ENCODE measurements around the gene TMEM184B.

Gene TMEM184B

GRCh38 chr22:38291201-38291777 is 18.5 kb upstream of the TMEM184B start:
- no peak overlapping the region for H3K27ac ChIP-seq (ENCODE audit: low read depth, low read length)

GRCh38 chr22:38290347-38290746 is 17.5 kb upstream of the TMEM184B start:
- Histone ChIP-seq H3K9me3 (ENCODE audit: control insufficient read depth, insufficient read depth, low read depth, low read length) (no peaks in the 10 kb centered on the region), H3K4me1 (ENCODE audit: control insufficient read depth, insufficient read depth, low read length) (peaks cover 15% of the 10 kb centered on the region), H3K9ac (ENCODE audit: low read length) (no peak overlapping the region), H3K27ac (ENCODE audit: low read depth, low read length) (no peak overlapping the region), H3K36me3 (ENCODE audit: control insufficient read depth, insufficient read depth, low read length) (peaks cover 52% of the 10 kb centered on the region), H3K4me3 (ENCODE audit: low read depth, low read length) (no peak overlapping the region), H3K27me3 (ENCODE audit: control insufficient read depth, insufficient read depth, low read length) (no peaks in the 10 kb centered on the region)

More at GRCh38 chr22:38291201-38291777, 18.5 kb upstream of the TMEM184B start:
- peaks cover 62% of the 10 kb centered on the region for H3K36me3 ChIP-seq (ENCODE audit: control insufficient read depth, insufficient read depth, low read length)
- no peak overlapping the region for H3K4me3 ChIP-seq (ENCODE audit: low read depth, low read length)
- H3K4me1 ChIP-seq (ENCODE audit: control insufficient read depth, insufficient read depth, low read length) = peaks cover 15% of the 10 kb centered on the region
- no peaks in the 10 kb centered on the region for H3K9me3 ChIP-seq (ENCODE audit: control insufficient read depth, insufficient read depth, low read depth, low read length)
- no peak overlapping the region for H3K9ac ChIP-seq (ENCODE audit: low read length)
- no peaks in the 10 kb centered on the region for H3K27me3 ChIP-seq (ENCODE audit: control insufficient read depth, insufficient read depth, low read length)

GRCh38 chr22:38289583-38290082 is 16.8 kb upstream of the TMEM184B start:
- no peak overlapping the region for H3K27ac ChIP-seq (ENCODE audit: low read depth, low read length)
- H3K9ac ChIP-seq (ENCODE audit: low read length) = no peak overlapping the region
- no peaks in the 10 kb centered on the region for H3K9me3 ChIP-seq (ENCODE audit: control insufficient read depth, insufficient read depth, low read depth, low read length)
- H3K27me3 ChIP-seq (ENCODE audit: control insufficient read depth, insufficient read depth, low read length) = no peaks in the 10 kb centered on the region
- peaks cover 15% of the 10 kb centered on the region for H3K4me1 ChIP-seq (ENCODE audit: control insufficient read depth, insufficient read depth, low read length)
- peaks cover 45% of the 10 kb centered on the region for H3K36me3 ChIP-seq (ENCODE audit: control insufficient read depth, insufficient read depth, low read length)
- H3K4me3 ChIP-seq (ENCODE audit: low read depth, low read length) = no peak overlapping the region

GRCh38 chr22:38286915-38287669 is 14.3 kb upstream of the TMEM184B start:
- Histone ChIP-seq H3K9ac (ENCODE audit: low read length) (no peak overlapping the region), H3K27me3 (ENCODE audit: control insufficient read depth, insufficient read depth, low read length) (no peaks in the 10 kb centered on the region), H3K27ac (ENCODE audit: low read depth, low read length) (no peak overlapping the region), H3K4me1 (ENCODE audit: control insufficient read depth, insufficient read depth, low read length) (peaks cover 33% of the 10 kb centered on the region), H3K4me3 (ENCODE audit: low read depth, low read length) (no peak overlapping the region), H3K9me3 (ENCODE audit: control insufficient read depth, insufficient read depth, low read depth, low read length) (no peaks in the 10 kb centered on the region), H3K36me3 (ENCODE audit: control insufficient read depth, insufficient read depth, low read length) (peaks cover 20% of the 10 kb centered on the region)

GRCh38 chr22:38285018-38285417 is 12.2 kb upstream of the TMEM184B start:
- Histone ChIP-seq H3K9ac (ENCODE audit: low read length) (no peak overlapping the region), H3K27ac (ENCODE audit: low read depth, low read length) (no peak overlapping the region), H3K4me1 (ENCODE audit: control insufficient read depth, insufficient read depth, low read length) (peaks cover 23% of the 10 kb centered on the region)

GRCh38 chr22:38284042-38284402 is 11.2 kb upstream of the TMEM184B start:
- peak overlapping the region; percentile 18 for H3K9ac ChIP-seq (ENCODE audit: low read length)
- H3K4me3 ChIP-seq (ENCODE audit: low read depth, low read length) = no peak overlapping the region
- no peak overlapping the region; the same call in 1 of the 2 replicates for H3K27ac ChIP-seq (ENCODE audit: low read depth, low read length)
- H3K27me3 ChIP-seq (ENCODE audit: control insufficient read depth, insufficient read depth, low read length) = no peaks in the 10 kb centered on the region
- H3K36me3 ChIP-seq (ENCODE audit: control insufficient read depth, insufficient read depth, low read length) = no peaks in the 10 kb centered on the region; the same call in 1 of the 2 replicates
- H3K9me3 ChIP-seq (ENCODE audit: control insufficient read depth, insufficient read depth, low read depth, low read length) = no peaks in the 10 kb centered on the region
- peaks cover 24% of the 10 kb centered on the region for H3K4me1 ChIP-seq (ENCODE audit: control insufficient read depth, insufficient read depth, low read length)

More at GRCh38 chr22:38285018-38285417, 12.2 kb upstream of the TMEM184B start:
- H3K4me3 ChIP-seq (ENCODE audit: low read depth, low read length) = no peak overlapping the region
- H3K9me3 ChIP-seq (ENCODE audit: control insufficient read depth, insufficient read depth, low read depth, low read length) = no peaks in the 10 kb centered on the region
- H3K36me3 ChIP-seq (ENCODE audit: control insufficient read depth, insufficient read depth, low read length) = peaks cover 7% of the 10 kb centered on the region
- no peaks in the 10 kb centered on the region for H3K27me3 ChIP-seq (ENCODE audit: control insufficient read depth, insufficient read depth, low read length)

GRCh38 chr22:38282397-38282796 is 9.6 kb upstream of the TMEM184B start:
- Histone ChIP-seq H3K4me3 (ENCODE audit: low read depth, low read length) (no peak overlapping the region), H3K9ac (ENCODE audit: low read length) (peak overlapping the region; percentile 7)

GRCh38 chr22:38276166-38276565 is 3.4 kb upstream of the TMEM184B start:
- no peaks in the 10 kb centered on the region for H3K27me3 ChIP-seq (ENCODE audit: control insufficient read depth, insufficient read depth, low read length)
- H3K9ac ChIP-seq (ENCODE audit: low read length) = no peak overlapping the region
- peaks cover 33% of the 10 kb centered on the region for H3K4me1 ChIP-seq (ENCODE audit: control insufficient read depth, insufficient read depth, low read length)
- no peak overlapping the region for H3K4me3 ChIP-seq (ENCODE audit: low read depth, low read length)
- no peaks in the 10 kb centered on the region for H3K9me3 ChIP-seq (ENCODE audit: control insufficient read depth, insufficient read depth, low read depth, low read length)
- H3K36me3 ChIP-seq (ENCODE audit: control insufficient read depth, insufficient read depth, low read length) = 0 out of 2 replicates have a peak, but pooled peaks cover 1% of the 10 kb centered on the region
- no peak overlapping the region for H3K27ac ChIP-seq (ENCODE audit: low read depth, low read length)

More at GRCh38 chr22:38282397-38282796, 9.6 kb upstream of the TMEM184B start:
- Histone ChIP-seq H3K27me3 (ENCODE audit: control insufficient read depth, insufficient read depth, low read length) (no peaks in the 10 kb centered on the region), H3K4me1 (ENCODE audit: control insufficient read depth, insufficient read depth, low read length) (peaks cover 27% of the 10 kb centered on the region), H3K9me3 (ENCODE audit: control insufficient read depth, insufficient read depth, low read depth, low read length) (no peaks in the 10 kb centered on the region), H3K36me3 (ENCODE audit: control insufficient read depth, insufficient read depth, low read length) (no peaks in the 10 kb centered on the region), H3K27ac (ENCODE audit: low read depth, low read length) (no peak overlapping the region)

GRCh38 chr22:38273135-38273826 is 471 bp upstream of the TMEM184B start:
- Histone ChIP-seq H3K36me3 (ENCODE audit: control insufficient read depth, insufficient read depth, low read length) (0 out of 2 replicates have a peak, but pooled peaks cover 10% of the 10 kb centered on the region), H3K4me3 (ENCODE audit: low read depth, low read length) (peak overlapping the region; percentile 88), H3K9ac (ENCODE audit: low read length) (peak overlapping the region; percentile 54), H3K4me1 (ENCODE audit: control insufficient read depth, insufficient read depth, low read length) (peaks cover 40% of the 10 kb centered on the region), H3K27me3 (ENCODE audit: control insufficient read depth, insufficient read depth, low read length) (no peaks in the 10 kb centered on the region), H3K27ac (ENCODE audit: low read depth, low read length) (peak overlapping the region; percentile 74; the same call in 1 of the 2 replicates), H3K9me3 (ENCODE audit: control insufficient read depth, insufficient read depth, low read depth, low read length) (no peaks in the 10 kb centered on the region)

GRCh38 chr22:38271927-38272372 is 860 bp downstream of the TMEM184B start:
- Histone ChIP-seq H3K9ac (ENCODE audit: low read length) (peak overlapping the region; percentile 81), H3K4me1 (ENCODE audit: control insufficient read depth, insufficient read depth, low read length) (peaks cover 40% of the 10 kb centered on the region), H3K36me3 (ENCODE audit: control insufficient read depth, insufficient read depth, low read length) (0 out of 2 replicates have a peak, but pooled peaks cover 10% of the 10 kb centered on the region), H3K27ac (ENCODE audit: low read depth, low read length) (peak overlapping the region; percentile 76; the same call in 1 of the 2 replicates), H3K4me3 (ENCODE audit: low read depth, low read length) (peak overlapping the region; percentile 88), H3K9me3 (ENCODE audit: control insufficient read depth, insufficient read depth, low read depth, low read length) (no peaks in the 10 kb centered on the region), H3K27me3 (ENCODE audit: control insufficient read depth, insufficient read depth, low read length) (no peaks in the 10 kb centered on the region)

Data from HUES6 (cell line).